ENCODE results near the gene PAK5. TPM values are rescaled to one million over a fixed set of nuclear protein-coding genes. Genes with fewer than 3 reads are reported as not detected.

PAK5 gene
- total RNA-seq, 1 experiment from 2014 or later = not detected

DNA sequence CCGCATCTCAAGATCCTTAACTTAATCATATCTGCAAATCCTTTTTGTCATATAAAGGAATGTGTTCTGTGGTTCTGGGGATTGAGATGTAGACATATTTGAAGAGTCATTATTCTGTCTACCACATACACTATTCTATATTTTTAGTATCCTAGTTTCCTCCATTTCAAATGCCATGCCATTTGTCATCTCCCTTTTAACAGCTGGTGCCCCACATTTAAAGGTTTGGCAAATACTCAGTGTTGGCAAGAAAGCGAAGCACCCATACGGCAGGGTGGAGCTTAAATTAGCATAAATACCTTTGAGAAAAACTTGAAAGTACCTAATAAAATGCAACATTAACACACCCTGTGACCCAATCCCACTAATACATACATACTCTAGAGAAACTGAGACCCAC is 31.7 kb downstream of the PAK5 start:
- DNase-seq (ENCODE audit: low read depth) = no peak
- in situ Hi-C loops (cut with HindIII; ENCODE audit: low pct_unique_long_range_greater_than_20kb, low sequenced_read_pairs) = no loop called here

- in situ Hi-C loops (cut with HindIII; ENCODE audit: low pct_unique_long_range_greater_than_20kb, low sequenced_read_pairs) = no loop called here
Measured at GRCh38 chr20:9800421-9800820, 38.5 kb downstream of the PAK5 start.

GRCh38 chr20:9794831-9795230 is 44.0 kb downstream of the PAK5 start:
- DNase-seq (ENCODE audit: low read depth) = no peak
- in situ Hi-C loops (cut with HindIII; ENCODE audit: low pct_unique_long_range_greater_than_20kb, low sequenced_read_pairs) = no loop called here

More at GRCh38 chr20:9800421-9800820, 38.5 kb downstream of the PAK5 start:
- no peak for DNase-seq (ENCODE audit: low read depth)

- in situ Hi-C loops (cut with HindIII; ENCODE audit: low pct_unique_long_range_greater_than_20kb, low sequenced_read_pairs) = no loop called here
Measured at GRCh38 chr20:9792674-9793073, 46.2 kb downstream of the PAK5 start.

DNA sequence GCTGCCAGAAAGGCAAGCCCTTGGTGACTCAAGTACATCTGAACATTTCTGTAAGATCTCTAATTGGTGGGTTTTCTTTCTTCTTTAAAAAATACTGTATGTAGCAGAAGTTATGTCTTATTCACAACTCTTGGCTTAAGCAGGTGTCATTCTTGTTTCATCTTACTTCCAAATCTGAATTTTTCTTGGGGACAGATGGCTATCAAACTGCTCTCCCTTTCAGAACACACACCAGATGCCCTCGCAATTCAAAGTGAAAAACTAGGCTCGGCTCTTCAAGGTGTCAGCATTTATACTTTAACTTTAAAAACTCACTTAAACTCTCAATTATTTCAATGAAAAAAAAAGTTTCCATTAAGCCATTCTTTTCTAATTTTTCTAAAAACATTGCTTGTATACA is 49.7 kb downstream of the PAK5 start:
- DNase-seq (ENCODE audit: low read depth) = no peak
- in situ Hi-C loops (cut with HindIII; ENCODE audit: low pct_unique_long_range_greater_than_20kb, low sequenced_read_pairs) = no loop called here

More at GRCh38 chr20:9792674-9793073, 46.2 kb downstream of the PAK5 start:
- no peak for DNase-seq (ENCODE audit: low read depth)

- DNase-seq (ENCODE audit: low read depth) = no peak
- in situ Hi-C loops (cut with HindIII; ENCODE audit: low pct_unique_long_range_greater_than_20kb, low sequenced_read_pairs) = no loop called here
Measured at GRCh38 chr20:9775176-9775575, 63.7 kb downstream of the PAK5 start.

DNA sequence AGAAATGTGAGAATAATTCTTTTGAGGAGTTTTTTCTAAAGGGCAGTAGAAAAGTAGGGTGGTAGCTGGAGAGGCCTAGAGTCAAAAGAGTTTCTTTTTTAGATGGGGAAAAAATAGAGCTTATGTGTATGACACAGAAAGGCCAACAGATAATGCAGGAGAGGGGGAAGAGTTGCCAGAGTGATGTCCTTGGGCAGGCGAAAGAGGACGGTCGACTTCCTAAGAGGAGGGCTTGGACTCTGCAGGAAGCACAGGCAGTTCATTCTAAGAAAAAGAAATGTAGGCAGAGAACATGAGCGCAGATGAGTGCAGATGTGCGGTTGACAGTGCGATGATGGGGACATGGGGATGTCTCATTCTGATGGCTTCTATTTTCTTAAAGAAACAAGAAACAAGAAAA is 68.9 kb downstream of the PAK5 start:
- in situ Hi-C loops (cut with HindIII; ENCODE audit: low pct_unique_long_range_greater_than_20kb, low sequenced_read_pairs) = no loop called here
- no peak for DNase-seq (ENCODE audit: low read depth)

DNA sequence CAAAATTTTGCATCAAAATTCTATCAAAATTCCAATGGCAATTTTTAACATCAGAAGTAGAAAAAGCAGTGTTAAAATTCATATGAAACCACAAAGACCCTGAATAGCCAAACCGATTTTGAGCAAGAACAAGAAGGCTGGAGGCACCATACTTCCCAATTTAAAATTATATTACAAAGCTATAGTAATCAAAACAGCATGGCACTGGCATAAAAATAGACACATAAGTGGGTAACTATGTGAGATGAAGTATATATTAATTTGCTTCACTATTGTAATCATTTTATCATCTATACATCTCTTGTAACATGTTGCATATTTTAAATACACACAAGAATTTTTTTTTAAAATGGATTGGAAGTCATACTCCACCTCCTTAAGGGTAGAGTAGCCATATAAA is 77.4 kb downstream of the PAK5 start:
- in situ Hi-C loops (cut with HindIII; ENCODE audit: low pct_unique_long_range_greater_than_20kb, low sequenced_read_pairs) = no loop called here
- DNase-seq (ENCODE audit: low read depth) = no peak

GRCh38 chr20:9759392-9759791 is 79.5 kb downstream of the PAK5 start:
- in situ Hi-C loops (cut with HindIII; ENCODE audit: low pct_unique_long_range_greater_than_20kb, low sequenced_read_pairs) = no loop called here
- no peak for DNase-seq (ENCODE audit: low read depth)

DNA sequence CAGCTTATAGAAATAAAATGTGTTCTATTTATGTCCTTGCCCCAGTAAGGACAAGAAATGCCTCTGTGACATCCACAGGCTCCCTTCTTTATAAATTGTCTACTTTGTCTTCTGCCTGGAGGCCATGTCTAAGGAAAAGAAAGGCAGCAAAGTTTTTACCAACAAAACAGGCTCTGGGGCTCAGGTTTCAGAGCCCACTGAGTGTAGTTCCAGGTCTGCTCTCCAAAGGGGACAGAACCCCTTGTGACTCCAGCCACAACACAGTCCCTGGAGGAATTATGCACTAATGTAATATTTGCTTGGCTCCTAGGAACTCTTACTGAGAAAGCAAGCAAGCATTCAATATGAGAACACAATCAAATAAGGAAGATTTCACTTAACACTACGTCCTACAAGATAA is 80.1 kb downstream of the PAK5 start:
- no peak for DNase-seq (ENCODE audit: low read depth)
- in situ Hi-C loops (cut with HindIII; ENCODE audit: low pct_unique_long_range_greater_than_20kb, low sequenced_read_pairs) = no loop called here

GRCh38 chr20:9756660-9757059 is 82.2 kb downstream of the PAK5 start:
- DNase-seq (ENCODE audit: low read depth) = no peak
- in situ Hi-C loops (cut with HindIII; ENCODE audit: low pct_unique_long_range_greater_than_20kb, low sequenced_read_pairs) = no loop called here

GRCh38 chr20:9755301-9755700 is 83.6 kb downstream of the PAK5 start:
- in situ Hi-C loops (cut with HindIII; ENCODE audit: low pct_unique_long_range_greater_than_20kb, low sequenced_read_pairs) = no loop called here
- DNase-seq (ENCODE audit: low read depth) = no peak

- DNase-seq (ENCODE audit: low read depth) = no peak
- in situ Hi-C loops (cut with HindIII; ENCODE audit: low pct_unique_long_range_greater_than_20kb, low sequenced_read_pairs) = no loop called here
Measured at GRCh38 chr20:9744551-9744950, 94.3 kb downstream of the PAK5 start.

DNA sequence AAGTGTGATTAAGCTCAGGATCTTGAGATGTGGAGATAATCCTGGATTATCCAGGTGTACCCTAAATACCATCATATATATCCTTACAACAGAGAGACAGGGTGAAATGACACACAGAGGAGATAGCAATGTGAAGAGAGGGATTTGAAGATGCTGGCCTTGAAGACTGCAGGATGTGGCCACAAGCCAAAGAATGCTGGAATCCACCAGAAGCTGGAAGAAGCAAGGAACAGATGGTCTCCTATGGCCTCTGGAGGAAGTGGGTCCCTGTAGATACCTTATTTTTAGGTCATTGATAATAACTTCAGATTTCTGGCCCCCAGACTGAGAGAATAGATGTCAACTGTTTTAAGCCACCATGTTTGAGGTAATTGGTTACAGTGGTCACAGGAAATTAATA is 95.0 kb downstream of the PAK5 start:
- in situ Hi-C loops (cut with HindIII; ENCODE audit: low pct_unique_long_range_greater_than_20kb, low sequenced_read_pairs) = no loop called here
- no peak for DNase-seq (ENCODE audit: low read depth)

DNA sequence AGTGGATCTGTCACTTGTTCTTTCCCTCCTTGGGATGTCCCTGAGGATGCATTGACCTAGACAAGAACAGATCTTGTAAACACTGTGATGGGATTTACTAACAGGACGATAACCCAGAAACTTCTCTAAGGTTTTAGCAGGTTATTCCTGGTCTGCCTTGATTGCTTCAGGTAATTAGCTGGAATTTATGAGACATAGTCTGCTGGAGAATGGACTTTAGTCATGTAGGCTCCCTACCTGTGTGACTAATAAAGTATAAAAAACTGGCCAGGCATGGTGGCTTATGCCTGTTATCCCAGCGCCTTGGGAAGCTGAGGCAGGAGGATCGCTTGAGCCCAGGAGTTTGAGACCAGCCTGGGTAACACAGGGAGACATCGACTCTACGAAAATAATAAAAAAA is 96.1 kb downstream of the PAK5 start:
- no peak for DNase-seq (ENCODE audit: low read depth)
- in situ Hi-C loops (cut with HindIII; ENCODE audit: low pct_unique_long_range_greater_than_20kb, low sequenced_read_pairs) = no loop called here

DNA sequence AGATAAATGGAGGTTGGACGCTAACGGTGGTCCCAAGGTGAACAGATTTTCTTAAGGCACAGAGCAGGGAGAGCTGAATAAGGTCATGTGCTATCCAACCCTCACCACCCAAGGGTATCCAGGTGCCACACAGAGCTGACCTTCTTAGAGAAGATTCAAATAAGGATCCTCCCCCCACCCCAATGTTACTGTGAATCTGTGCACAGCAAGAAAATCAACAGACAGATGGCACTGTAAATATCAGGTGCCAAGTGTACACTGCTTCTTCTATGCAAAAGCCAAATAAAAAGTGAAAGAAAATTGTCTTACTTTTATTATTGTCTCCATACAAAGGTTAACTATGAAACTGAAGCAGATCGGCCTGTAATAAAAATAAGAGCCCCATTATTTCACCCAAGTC is 96.9 kb downstream of the PAK5 start:
- no peak for DNase-seq (ENCODE audit: low read depth)
- in situ Hi-C loops (cut with HindIII; ENCODE audit: low pct_unique_long_range_greater_than_20kb, low sequenced_read_pairs) = no loop called here

DNA sequence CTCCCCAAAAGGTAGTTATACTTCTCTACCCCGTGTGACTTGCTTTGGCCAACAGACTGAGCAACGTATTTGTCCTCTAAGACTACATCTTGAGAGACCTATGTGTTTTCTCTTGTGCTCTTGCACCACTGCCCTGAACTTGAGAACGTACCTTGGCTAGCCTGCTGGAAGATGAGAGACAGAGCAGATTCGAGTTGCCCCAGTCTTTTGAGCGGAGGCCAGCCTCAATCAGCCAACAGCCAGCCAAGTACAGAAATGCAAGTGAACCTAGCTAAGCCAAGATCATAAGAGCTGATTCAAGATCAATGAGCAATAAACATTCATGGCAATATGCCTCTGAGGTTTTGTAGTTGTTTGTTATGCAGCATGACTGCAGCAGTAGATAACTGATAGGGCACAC is 98.4 kb downstream of the PAK5 start:
- in situ Hi-C loops (cut with HindIII; ENCODE audit: low pct_unique_long_range_greater_than_20kb, low sequenced_read_pairs) = no loop called here
- DNase-seq (ENCODE audit: low read depth) = no peak

DNA sequence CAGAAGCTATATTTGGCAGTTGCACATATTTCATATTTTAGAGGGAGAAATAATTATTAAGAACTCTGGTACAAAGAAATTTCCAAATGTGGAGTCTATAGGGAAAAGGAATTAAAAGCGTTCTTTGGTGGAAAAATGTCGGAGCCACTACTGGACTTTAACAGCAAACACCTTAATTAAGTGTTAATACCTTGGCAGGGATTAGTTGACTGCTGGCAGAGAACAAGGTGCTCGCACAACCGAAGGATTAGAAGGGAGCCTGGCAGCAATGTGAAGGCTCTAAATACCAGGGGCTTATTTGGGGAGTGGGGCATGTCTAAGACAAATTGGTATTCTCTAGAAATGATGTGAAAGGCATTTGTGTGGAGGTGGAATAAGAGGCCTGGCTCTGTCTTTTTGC is 98.9 kb downstream of the PAK5 start:
- DNase-seq (ENCODE audit: low read depth) = no peak
- in situ Hi-C loops (cut with HindIII; ENCODE audit: low pct_unique_long_range_greater_than_20kb, low sequenced_read_pairs) = no loop called here

GRCh38 chr20:9736373-9736772 is 102.5 kb downstream of the PAK5 start:
- in situ Hi-C loops (cut with HindIII; ENCODE audit: low pct_unique_long_range_greater_than_20kb, low sequenced_read_pairs) = no loop called here
- DNase-seq (ENCODE audit: low read depth) = no peak

GRCh38 chr20:9723501-9724202 is 115.2 kb downstream of the PAK5 start:
- in situ Hi-C loops (cut with HindIII; ENCODE audit: low pct_unique_long_range_greater_than_20kb, low sequenced_read_pairs) = no loop called here
- no peak for DNase-seq (ENCODE audit: low read depth)

DNA sequence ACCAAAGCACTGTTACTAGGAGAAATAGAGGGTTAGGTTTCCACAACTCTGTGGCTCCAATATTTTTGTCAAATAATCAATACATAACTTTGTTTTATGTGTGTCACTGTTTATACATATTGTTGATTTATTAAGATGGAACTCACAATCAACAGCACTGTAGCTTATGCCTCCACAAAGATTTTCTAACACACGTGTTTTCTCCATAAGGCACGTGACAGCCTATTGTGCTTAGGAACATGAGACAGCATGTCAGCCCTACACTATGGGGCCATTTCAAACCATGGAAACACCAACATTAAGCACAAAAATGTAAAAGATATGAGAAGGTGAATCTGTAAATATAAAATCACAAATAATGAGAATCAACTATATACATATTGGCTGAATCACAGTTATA is 127.0 kb downstream of the PAK5 start:
- DNase-seq (ENCODE audit: low read depth) = no peak
- in situ Hi-C loops (cut with HindIII; ENCODE audit: low pct_unique_long_range_greater_than_20kb, low sequenced_read_pairs) = no loop called here
